Chondrocyte (in vitro differentiated cells): ENCODE data around the gene HOXB13. TPM values are rescaled to one million over a fixed set of nuclear protein-coding genes. Genes with fewer than 3 reads are reported as not detected.

Experiments used
- DNase-seq: peaks from one replicate; pipeline ENCODE4 v3.0.0; 2021; ENCODE audit warnings: mixed read lengths, low spot score
- H3K27ac Mint-ChIP-seq: one replicate; pipeline ENCODE4 v1.8.0; 2021; ENCODE audit warnings: mild to moderate bottlenecking, moderate library complexity, mixed read lengths; ENCODE audit not compliant: unreplicated experiment
- H3K27me3 Mint-ChIP-seq: 2 replicates; pipeline ENCODE4 v1.8.0; 2021; ENCODE audit warnings: low read depth, mixed read lengths
- H3K36me3 Mint-ChIP-seq: 2 replicates; pipeline ENCODE4 v1.8.0; 2021; ENCODE audit warnings: low read depth, mixed read lengths
- H3K4me1 Mint-ChIP-seq: 2 replicates; pipeline ENCODE4 v1.8.0; 2021; ENCODE audit warnings: low read depth, mild to moderate bottlenecking, mixed read lengths
- H3K4me3 Mint-ChIP-seq: one replicate; pipeline ENCODE4 v1.8.0; 2021; ENCODE audit warnings: mild to moderate bottlenecking, moderate library complexity, mixed read lengths; ENCODE audit not compliant: unreplicated experiment
- H3K9me3 Mint-ChIP-seq: 2 replicates; pipeline ENCODE4 v1.8.0; 2021; ENCODE audit warnings: low read depth, mixed read lengths
- CTCF ChIP-seq: fragments of 200-600 bp; sonication (generic); IDR thresholded peaks from 2 replicates; pipeline ENCODE4 v1.5.0; 2021; ENCODE audit warnings: antibody characterized with exemption, mild to moderate bottlenecking, moderate library complexity
- total RNA-seq: library from RNA; stranded (reverse); gene quantifications from 3 replicates; pipeline ENCODE4 v1.2.1, GENCODE V29; 2021

Gene HOXB13
- total RNA-seq, 1 donor from 2014 or later, result not detected

- DNase-seq, result no peak
- no peaks in the 10 kb centered on the region for H3K4me1 Mint-ChIP-seq
- peaks cover 82% of the 10 kb centered on the region for H3K27me3 Mint-ChIP-seq
- no peaks in the 10 kb centered on the region for H3K36me3 Mint-ChIP-seq
- no peak overlapping the region for H3K4me3 Mint-ChIP-seq
- no peak overlapping the region for H3K27ac Mint-ChIP-seq
- no peaks in the 10 kb centered on the region for H3K9me3 Mint-ChIP-seq
- no peak for TF ChIP-seq CTCF
These were observed 28.3 kb upstream of the HOXB13 start for GRCh38 chr17:48756830-48757251.

- Mint-ChIP-seq H3K36me3 (no peaks in the 10 kb centered on the region), H3K27me3 (peaks cover 84% of the 10 kb centered on the region), H3K4me1 (no peaks in the 10 kb centered on the region), H3K27ac (no peak overlapping the region), H3K9me3 (no peaks in the 10 kb centered on the region), H3K4me3 (no peak overlapping the region)
- no peak for DNase-seq
- no peak for TF ChIP-seq CTCF
These were observed 26.8 kb upstream of the HOXB13 start for GRCh38 chr17:48755356-48755755.

GRCh38 chr17:48754500-48755261 is 26.1 kb upstream of the HOXB13 start:
- no peak for TF ChIP-seq CTCF
- no peak overlapping the region for H3K4me3 Mint-ChIP-seq
- no peaks in the 10 kb centered on the region for H3K9me3 Mint-ChIP-seq
- no peaks in the 10 kb centered on the region for H3K4me1 Mint-ChIP-seq
- no peaks in the 10 kb centered on the region for H3K36me3 Mint-ChIP-seq
- H3K27me3 Mint-ChIP-seq, result peaks cover 83% of the 10 kb centered on the region
- no peak for DNase-seq
- H3K27ac Mint-ChIP-seq, result no peak overlapping the region

GRCh38 chr17:48753794-48754499 is 25.4 kb upstream of the HOXB13 start:
- Mint-ChIP-seq H3K27me3 (peaks cover 83% of the 10 kb centered on the region), H3K4me1 (no peaks in the 10 kb centered on the region), H3K36me3 (no peaks in the 10 kb centered on the region), H3K4me3 (no peak overlapping the region), H3K9me3 (no peaks in the 10 kb centered on the region), H3K27ac (no peak overlapping the region)
- TF ChIP-seq CTCF, result no peak
- DNase-seq, result no peak

- Mint-ChIP-seq H3K36me3 (no peaks in the 10 kb centered on the region), H3K4me1 (no peaks in the 10 kb centered on the region), H3K27ac (no peak overlapping the region), H3K4me3 (no peak overlapping the region), H3K27me3 (peaks cover 80% of the 10 kb centered on the region), H3K9me3 (no peaks in the 10 kb centered on the region)
- no peak for TF ChIP-seq CTCF
- DNase-seq, result no peak
These were observed 24.1 kb upstream of the HOXB13 start for GRCh38 chr17:48752399-48753288.
